Measurements from ENCODE around the gene FOXP1.

- no peak for TF ChIP-seq CTCF (IDR thresholded peaks at IDR 0.05)
- TF ChIP-seq POLR2AphosphoS5 (IDR thresholded peaks at IDR 0.05), result no peak
- TF ChIP-seq POLR2A (IDR thresholded peaks at IDR 0.05), result no peak
These were observed 593.3 kb downstream of the FOXP1 start for GRCh38 chr3:70990185-70990584.

Data from breast epithelium (tissue), 3 donors.